GM21515 (cell line): Measurements from ENCODE around the gene PPP1R12C.

Source experiments
- ATAC-seq: cut with Tn5 transposase; IDR thresholded peaks from one replicate; pipeline ENCODE4 v1.9.1; 2021; ENCODE audit not compliant: unreplicated experiment

PPP1R12C gene

GRCh38 chr19:55047951-55048350 is 69.5 kb downstream of the PPP1R12C start:
- no peak for ATAC-seq

DNA sequence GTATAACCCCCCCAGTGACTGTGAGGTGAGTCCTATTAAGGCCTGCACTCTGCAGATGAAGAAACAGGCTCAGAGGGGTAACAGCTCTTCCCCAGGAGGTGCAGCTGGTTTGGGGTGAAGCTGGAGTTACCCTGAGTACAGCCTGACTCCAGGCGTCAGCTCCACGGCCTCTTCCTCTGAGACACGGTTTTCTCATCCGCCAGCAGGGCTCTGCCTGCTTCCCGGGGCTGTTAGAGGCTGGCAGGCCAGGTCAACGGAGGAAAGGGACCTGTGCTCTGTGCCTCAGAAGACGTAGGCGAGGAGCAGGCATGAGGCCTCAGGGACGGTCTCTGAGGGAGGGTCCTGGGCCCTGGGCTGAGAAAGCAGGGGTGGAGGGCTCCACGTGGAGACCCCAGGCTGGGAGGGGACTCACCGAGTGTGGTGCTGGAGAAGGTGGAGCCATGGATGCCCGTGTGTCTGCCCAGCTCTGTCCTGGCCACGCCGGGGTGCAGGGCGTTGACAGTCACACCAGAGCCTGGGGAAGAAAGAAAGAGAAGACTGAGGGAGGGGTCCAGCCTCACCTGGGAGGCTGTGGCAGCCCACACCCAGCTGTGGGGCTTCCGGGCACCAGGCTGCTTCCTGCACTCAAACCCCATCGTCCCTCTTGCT is 70.3 kb downstream of the PPP1R12C start:
- ATAC-seq = no peak

DNA sequence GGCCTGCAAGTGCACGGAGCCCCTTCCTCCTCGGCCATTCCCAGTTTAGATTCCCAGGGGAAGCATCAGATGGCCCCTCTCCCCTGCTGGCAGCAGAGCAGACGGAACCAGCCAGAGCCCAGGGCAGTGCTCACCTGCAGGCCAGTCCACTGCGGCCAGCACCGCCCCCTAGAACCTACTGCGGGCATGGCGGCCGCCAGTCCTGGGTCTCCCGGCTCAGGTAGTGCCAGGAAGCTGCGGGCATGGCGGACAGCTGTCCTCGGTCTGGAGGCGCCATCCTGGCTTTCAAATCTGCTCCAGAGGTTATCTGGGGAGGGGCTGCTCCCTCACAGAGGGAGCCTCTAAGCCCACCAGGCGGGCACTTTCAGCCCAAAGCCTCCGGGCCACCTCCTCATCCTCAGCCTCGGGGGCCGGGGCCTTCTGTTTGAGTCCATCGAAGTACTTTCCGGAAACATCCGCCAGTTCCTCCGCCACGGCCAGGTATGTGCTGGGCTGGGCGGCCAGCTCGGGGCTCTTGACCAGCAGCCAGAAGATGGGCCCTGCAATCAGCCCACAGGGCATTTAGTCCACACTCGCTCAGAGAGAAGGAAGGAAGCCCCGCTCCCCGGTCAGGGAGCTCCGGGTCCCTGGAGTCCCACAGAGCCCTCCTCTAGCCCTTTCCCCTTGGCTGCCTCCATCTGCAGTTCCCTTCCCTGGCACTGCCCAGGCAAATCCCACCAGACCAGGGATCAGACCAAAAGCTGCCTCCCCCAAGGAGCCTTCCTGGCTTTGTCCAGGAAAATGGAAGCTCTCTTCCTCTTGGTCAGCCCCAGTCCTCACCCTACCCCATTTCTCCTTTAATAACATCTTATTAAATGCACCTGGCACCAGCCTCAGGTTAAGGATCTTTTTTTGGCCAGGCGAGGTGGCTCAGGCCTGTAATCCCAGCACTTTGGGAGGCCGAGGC is 72.4 kb downstream of the PPP1R12C start:
- no peak for ATAC-seq

DNA sequence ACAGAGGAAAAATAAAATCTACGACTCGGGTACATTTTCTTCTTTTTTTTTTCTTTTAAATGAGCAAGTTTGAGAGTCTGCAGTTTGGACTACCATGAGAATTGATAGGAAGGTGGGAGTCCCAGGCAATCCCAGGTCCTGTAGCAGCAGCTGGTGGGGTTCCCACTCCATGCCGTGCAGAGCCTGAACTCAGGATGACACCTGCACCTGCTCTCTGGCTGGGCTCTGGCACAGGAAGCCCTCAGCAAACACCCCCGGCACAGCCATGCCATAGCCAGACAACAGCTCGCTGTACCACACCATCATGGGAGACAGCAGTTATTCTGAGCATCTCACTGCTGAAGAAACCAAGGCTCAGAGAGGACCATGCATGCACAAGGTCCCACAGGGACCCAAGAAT is 73.2 kb downstream of the PPP1R12C start:
- ATAC-seq = no peak

DNA sequence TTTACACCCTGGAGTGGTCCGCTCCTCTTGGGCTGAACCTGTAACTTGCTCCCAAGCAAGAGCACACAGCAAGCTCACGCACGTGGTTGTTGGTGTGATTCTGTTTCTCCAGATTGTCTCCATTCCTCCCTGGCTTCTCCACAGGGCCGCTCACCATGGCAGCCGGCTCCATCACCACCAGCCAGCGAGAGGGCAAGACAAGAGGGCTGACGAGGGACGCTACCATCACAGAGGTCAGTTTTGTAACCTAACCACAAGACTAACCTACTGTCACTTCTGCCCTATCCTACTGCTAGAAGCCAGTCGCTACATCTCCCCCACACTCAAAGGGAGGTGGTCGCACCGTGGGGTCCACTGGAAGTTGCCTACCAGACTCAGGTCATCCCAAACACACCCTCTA is 74.7 kb downstream of the PPP1R12C start:
- ATAC-seq = no peak

DNA sequence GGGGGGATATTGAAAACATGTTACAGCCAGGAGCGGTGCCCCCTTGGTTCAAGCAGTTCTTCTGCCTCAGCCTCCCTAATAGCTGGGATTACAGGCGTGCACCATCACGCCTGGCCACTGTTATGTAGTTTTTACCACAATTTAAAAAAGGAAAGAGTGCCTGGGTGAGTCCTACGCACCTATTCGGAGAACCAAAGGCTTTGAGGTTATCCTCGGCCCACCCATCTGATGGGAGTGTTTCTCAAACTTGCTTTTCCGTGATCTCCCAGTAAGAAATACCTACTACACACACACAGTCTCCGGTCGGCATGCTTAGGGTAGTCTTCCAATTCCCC is 75.1 kb downstream of the PPP1R12C start:
- no peak for ATAC-seq

DNA sequence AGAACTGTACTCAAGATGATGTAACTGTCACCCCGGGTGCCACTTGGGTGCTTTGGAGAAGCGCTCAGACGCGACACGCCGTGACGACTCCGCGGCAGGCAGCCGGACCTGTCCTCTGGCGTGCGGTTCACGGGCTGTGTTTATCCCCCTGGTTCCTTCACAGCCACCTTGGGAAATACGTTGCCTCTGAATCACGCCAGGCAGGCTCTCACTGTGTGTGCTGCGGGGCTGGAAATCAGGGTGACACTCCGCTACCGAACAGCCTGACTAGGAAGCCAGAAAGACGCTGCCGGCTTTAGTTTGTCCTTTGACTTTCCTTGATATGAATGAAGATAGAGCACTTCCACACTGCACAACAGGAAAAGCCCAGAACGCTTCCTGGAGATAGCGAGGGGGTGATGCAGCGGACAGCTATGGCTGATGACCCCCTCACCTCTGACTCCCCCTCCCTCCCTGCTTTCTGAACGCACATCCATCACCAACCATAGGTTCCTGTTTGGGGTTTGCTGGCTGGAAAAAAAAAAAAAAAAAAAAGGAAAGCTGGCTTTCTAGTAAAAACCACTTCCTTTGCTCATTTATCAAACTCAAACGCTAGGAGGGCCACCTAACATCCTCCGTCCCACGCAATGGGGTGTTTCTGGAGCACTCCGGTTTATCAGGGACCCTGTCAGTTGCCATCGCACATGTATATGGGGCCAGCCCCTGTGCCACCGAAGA is 75.7 kb downstream of the PPP1R12C start:
- no peak for ATAC-seq

DNA sequence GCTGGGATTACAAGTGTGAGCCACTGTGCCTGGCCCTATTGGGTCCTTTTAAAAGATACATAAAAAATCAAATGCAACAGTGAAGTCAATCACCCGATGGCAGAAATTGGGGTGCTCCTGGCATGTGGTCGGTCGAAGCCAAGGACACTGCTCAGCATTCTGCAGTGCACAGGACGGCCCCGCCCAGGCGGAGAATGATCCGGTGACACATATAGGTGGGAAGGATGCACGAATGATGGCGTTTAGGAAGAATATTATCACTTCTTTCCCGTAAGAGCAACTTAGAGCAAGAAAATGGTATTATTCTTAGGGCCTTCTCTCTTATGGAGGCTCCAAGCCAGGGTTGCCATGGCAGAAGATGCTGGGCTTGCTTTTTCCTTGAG is 76.2 kb downstream of the PPP1R12C start:
- no peak for ATAC-seq
